T47D (cell line): ENCODE data around the gene ANKEF1.
"Not testable (repeated sequence)": the region's sequence is repeated elsewhere in the genome, so short reads cannot be mapped to it uniquely, and the experiment has no call there.

Source experiments
- DNase-seq, 2 experiments: peaks; one replicate each; pipeline versions ENCODE4 v3.0.0 to v3.0.0-alpha.2; 2011 to 2012; ENCODE audit warnings: low read depth in 1 of 2, low spot score in 1 of 2
- JUND ChIP-seq: IDR thresholded peaks from 2 replicates; pipeline ENCODE4 v1.6.1; 2012; ENCODE audit warnings: low read depth
- in situ Hi-C: cut with HindIII; loops from 2 replicates; pipeline ENCODE4 v1.10.0; 2016; ENCODE audit warnings: low sequenced_read_pairs, low pct_unique_long_range_greater_than_20kb

ANKEF1 gene

GRCh38 chr20:10006447-10007090 lies 28.2 kb upstream of the ANKEF1 start:
- in situ Hi-C loops: no loop called here
- TF ChIP-seq JUND: no peak
- no peak for DNase-seq

GRCh38 chr20:10007158-10007557 lies 27.6 kb upstream of the ANKEF1 start:
- TF ChIP-seq JUND: no peak
- no peak for DNase-seq
- in situ Hi-C loops: no loop called here

GRCh38 chr20:10007747-10008146 lies 27.0 kb upstream of the ANKEF1 start:
- DNase-seq: no peak
- in situ Hi-C loops: no loop called here
- no peak for TF ChIP-seq JUND

- in situ Hi-C loops: no loop called here
- DNase-seq: no peak
- TF ChIP-seq JUND: no peak
These were observed 22.3 kb upstream of the ANKEF1 start for GRCh38 chr20:10012464-10012863.

- TF ChIP-seq JUND: no peak
- no peak for DNase-seq
- in situ Hi-C loops: no loop called here
These were observed 20.4 kb upstream of the ANKEF1 start for GRCh38 chr20:10014431-10014830.

- in situ Hi-C loops: no loop called here
- TF ChIP-seq JUND: no peak
- DNase-seq: no peak
These were observed 13.8 kb upstream of the ANKEF1 start for GRCh38 chr20:10020937-10021336.

GRCh38 chr20:10022625-10023024 lies 12.2 kb upstream of the ANKEF1 start:
- in situ Hi-C loops: no loop called here
- no peak for DNase-seq
- no peak for TF ChIP-seq JUND

GRCh38 chr20:10023911-10024310 lies 10.9 kb upstream of the ANKEF1 start:
- in situ Hi-C loops: no loop called here
- no peak for DNase-seq
- TF ChIP-seq JUND: no peak

- DNase-seq, in situ Hi-C loops: not testable (repeated sequence)
These were observed 3.2 kb upstream of the ANKEF1 start for GRCh38 chr20:10031451-10032215.

- DNase-seq, in situ Hi-C loops: not testable (repeated sequence)
These were observed 2.5 kb upstream of the ANKEF1 start for GRCh38 chr20:10032269-10032668.

- in situ Hi-C loops: no loop called here
These were observed 709 bp upstream of the ANKEF1 start for GRCh38 chr20:10033905-10034650.

GRCh38 chr20:10036321-10036720 lies 1.5 kb downstream of the ANKEF1 start:
- in situ Hi-C loops: not testable (repeated sequence)

More at GRCh38 chr20:10033905-10034650, 709 bp upstream of the ANKEF1 start:
- DNase-seq: no peak
- TF ChIP-seq JUND: no peak

More at GRCh38 chr20:10036321-10036720, 1.5 kb downstream of the ANKEF1 start:
- DNase-seq: not testable (repeated sequence)
